Osteoblast (primary cell): ENCODE data around the gene MED16. TPM values are rescaled to one million over a fixed set of nuclear protein-coding genes. Genes with fewer than 3 reads are reported as not detected.
A peak's percentile ranks its signal among the peaks of the same experiment; 100 is the strongest.

Experiments
- DNase-seq: peaks from one replicate; pipeline ENCODE4 v3.0.0; 2011; ENCODE audit warnings: low spot score, mixed read lengths; ENCODE audit not compliant: insufficient read length; ENCODE audit errors: missing footprints
- H2AFZ ChIP-seq: 2 replicates; pipeline ENCODE4 v1.6.0; 2011; ENCODE audit warnings: mild to moderate bottlenecking, low read length
- H3K27ac ChIP-seq: 2 replicates; pipeline ENCODE4 v1.5.1; 2011; ENCODE audit warnings: mild to moderate bottlenecking, low read depth, low read length, moderate library complexity
- H3K27me3 ChIP-seq: 2 replicates; pipeline ENCODE4 v1.6.0; 2012; ENCODE audit warnings: mild to moderate bottlenecking, control low read depth, inconsistent platforms, low read length, moderate library complexity; ENCODE audit not compliant: insufficient read depth
- H3K36me3 ChIP-seq: 2 replicates; pipeline ENCODE4 v1.5.1; 2011; ENCODE audit warnings: mild to moderate bottlenecking, low read length, control low read depth, moderate library complexity; ENCODE audit not compliant: insufficient read depth
- H3K4me1 ChIP-seq: 2 replicates; pipeline ENCODE4 v1.5.1; 2011; ENCODE audit warnings: mild to moderate bottlenecking, low read length, control low read depth, moderate library complexity; ENCODE audit not compliant: insufficient read depth
- H3K4me2 ChIP-seq: 2 replicates; pipeline ENCODE4 v1.6.0; 2011; ENCODE audit warnings: mild to moderate bottlenecking, low read length; ENCODE audit not compliant: insufficient read depth
- H3K4me3 ChIP-seq: fragments of 200-600 bp; sonication (generic); 3 replicates; pipeline ENCODE4 v1.5.1; 2012; ENCODE audit warnings: mild to moderate bottlenecking, low read length, inconsistent platforms; ENCODE audit not compliant: insufficient read depth
- H3K79me2 ChIP-seq: 2 replicates; pipeline ENCODE4 v1.6.0; 2012; ENCODE audit warnings: mild to moderate bottlenecking, low read length, control low read depth, inconsistent platforms; ENCODE audit not compliant: insufficient read depth
- H3K9me3 ChIP-seq: 2 replicates; pipeline ENCODE4 v1.5.1; 2011; ENCODE audit warnings: low read depth, low read length, control low read depth
- H4K20me1 ChIP-seq: 2 replicates; pipeline ENCODE4 v1.6.0; 2012; ENCODE audit warnings: mild to moderate bottlenecking, low read length, control low read depth; ENCODE audit not compliant: insufficient read depth
- total RNA-seq: library from RNA; depleted of rRNA; stranded (reverse); fragments of >200 nt; gene quantifications from 2 replicates; pipeline ENCODE4 v1.2.3, GENCODE V29; 2012
- TF ChIP-seq, protein P1 (sequence below): IDR thresholded peaks from 2 replicates; pipeline ENCODE4 v1.5.1; 2011; ENCODE audit warnings: mild to moderate bottlenecking, low read depth, low read length, moderate library complexity; ENCODE audit errors: extremely low read depth

The MED16 gene
- total RNA-seq, 1 donor = 20.6 TPM

DNA sequence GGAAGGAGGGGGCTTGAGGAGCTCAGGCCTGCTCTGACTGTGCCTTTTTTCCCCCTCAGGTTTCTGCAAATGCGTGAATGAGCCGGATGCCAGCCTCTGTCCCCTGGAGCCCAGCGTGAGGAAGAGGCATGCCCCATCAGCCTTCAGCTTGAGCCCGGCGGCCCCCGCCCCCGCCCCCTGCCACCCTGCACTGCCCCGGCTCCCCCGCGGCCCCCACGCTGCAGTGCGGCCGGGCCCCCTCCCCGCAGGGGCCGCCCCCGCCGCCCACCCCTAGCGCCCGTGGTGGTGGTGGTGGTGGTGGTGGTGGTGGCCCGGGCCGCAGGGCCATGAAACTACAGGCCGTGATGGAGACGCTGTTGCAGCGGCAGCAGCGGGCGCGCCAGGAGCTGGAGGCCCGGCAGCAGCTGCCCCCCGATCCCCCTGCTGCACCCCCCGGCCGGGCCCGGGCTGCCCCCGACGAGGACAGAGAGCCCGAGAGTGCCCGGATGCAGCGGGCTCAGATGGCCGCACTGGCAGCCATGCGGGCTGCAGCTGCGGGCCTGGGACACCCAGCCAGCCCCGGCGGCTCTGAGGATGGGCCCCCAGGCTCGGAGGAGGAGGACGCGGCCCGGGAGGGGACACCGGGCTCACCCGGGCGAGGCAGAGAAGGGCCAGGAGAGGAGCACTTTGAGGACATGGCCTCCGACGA, 36.4 kb upstream of the MED16 start:
- DNase-seq = peak; percentile 89
- peaks cover 3% of the 10 kb centered on the region for H4K20me1 ChIP-seq

DNA sequence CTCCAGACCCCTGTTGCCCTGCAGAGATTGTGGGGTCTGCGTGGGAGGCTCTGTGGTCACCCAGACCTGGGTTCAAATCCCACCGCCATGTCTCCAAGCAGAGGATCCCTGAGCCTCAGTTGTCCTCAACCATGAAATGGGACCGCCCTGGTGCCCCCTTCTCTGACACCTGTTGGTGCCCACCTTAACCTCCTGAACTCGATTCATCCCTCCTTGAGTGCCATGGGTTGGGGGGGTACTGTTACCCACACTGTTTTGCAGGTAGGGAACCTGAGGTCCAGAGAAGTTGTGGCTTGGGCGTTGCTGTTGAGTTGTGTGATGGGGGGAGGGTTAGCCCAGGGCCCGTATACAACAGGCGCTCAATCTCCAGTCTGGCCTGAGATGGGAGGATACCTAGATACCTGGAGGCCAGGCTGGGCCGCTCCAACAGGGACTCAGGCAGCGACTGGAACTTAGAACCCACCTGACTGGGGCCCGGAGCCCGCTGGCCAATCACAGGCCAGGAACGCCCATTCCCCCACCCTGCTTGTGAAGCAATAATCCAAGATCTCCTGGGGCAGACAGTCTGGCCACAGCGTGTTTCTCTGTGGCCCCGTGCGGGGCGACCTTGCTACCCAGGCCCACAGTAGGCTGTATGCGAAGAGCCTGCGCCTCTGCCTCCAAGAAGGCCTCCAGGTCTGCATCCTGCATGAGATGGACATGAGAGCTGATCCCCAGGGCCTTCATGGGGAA, 35.6 kb upstream of the MED16 start:
- H3K4me3 ChIP-seq = no peak overlapping the region

More for the DNA sequence above, 36.4 kb upstream of the MED16 start:
- Histone ChIP-seq H3K9me3 (no peaks in the 10 kb centered on the region), H3K4me1 (peaks cover 23% of the 10 kb centered on the region), H3K27me3 (no peaks in the 10 kb centered on the region), H3K79me2 (peaks cover 34% of the 10 kb centered on the region), H2AFZ (no peak overlapping the region), H3K36me3 (no peaks in the 10 kb centered on the region), H3K4me2 (no peak overlapping the region), H3K4me3 (no peak overlapping the region), H3K27ac (no peak overlapping the region)
- TF ChIP-seq, protein P1, sequence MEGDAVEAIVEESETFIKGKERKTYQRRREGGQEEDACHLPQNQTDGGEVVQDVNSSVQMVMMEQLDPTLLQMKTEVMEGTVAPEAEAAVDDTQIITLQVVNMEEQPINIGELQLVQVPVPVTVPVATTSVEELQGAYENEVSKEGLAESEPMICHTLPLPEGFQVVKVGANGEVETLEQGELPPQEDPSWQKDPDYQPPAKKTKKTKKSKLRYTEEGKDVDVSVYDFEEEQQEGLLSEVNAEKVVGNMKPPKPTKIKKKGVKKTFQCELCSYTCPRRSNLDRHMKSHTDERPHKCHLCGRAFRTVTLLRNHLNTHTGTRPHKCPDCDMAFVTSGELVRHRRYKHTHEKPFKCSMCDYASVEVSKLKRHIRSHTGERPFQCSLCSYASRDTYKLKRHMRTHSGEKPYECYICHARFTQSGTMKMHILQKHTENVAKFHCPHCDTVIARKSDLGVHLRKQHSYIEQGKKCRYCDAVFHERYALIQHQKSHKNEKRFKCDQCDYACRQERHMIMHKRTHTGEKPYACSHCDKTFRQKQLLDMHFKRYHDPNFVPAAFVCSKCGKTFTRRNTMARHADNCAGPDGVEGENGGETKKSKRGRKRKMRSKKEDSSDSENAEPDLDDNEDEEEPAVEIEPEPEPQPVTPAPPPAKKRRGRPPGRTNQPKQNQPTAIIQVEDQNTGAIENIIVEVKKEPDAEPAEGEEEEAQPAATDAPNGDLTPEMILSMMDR = no peak

DNA sequence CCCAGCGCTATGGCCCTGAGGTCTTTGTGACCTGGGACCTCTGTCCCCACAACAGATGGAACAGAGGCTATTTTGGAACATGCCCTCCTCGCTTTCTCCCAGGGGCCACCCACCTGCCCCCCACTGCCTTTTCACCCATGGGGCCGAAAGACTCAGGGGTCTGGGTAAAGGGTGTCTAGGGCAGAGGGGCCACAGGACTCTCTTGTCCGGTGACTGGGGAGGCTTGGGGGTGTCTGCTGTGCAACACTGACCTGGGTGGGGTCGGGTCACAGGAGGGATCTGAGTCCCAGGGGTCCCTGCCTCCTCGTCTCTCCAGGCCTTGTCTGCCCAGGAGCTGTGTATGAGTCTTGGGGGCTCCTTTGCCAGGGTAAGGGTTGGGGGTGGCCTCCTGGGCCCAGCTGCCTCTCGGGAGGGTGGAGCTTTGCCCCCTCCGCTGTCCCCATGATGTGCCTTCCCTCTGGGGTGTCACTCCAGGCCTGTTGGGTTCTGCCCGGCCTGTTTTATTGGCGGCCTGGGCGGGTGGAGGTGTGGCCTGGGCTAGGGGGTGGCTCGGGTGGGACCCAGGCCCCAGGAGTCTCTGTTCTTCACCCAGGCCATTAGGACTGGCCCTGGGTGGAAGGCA, 34.9 kb upstream of the MED16 start:
- no peaks in the 10 kb centered on the region for H3K36me3 ChIP-seq
- H3K79me2 ChIP-seq = peaks cover 24% of the 10 kb centered on the region
- peaks cover 3% of the 10 kb centered on the region for H4K20me1 ChIP-seq
- DNase-seq = peak; percentile 92
- no peaks in the 10 kb centered on the region for H3K9me3 ChIP-seq
- H3K4me1 ChIP-seq = peaks cover 12% of the 10 kb centered on the region
- TF ChIP-seq, protein P1 = no peak
- no peaks in the 10 kb centered on the region for H3K27me3 ChIP-seq
- H3K27ac ChIP-seq = no peak overlapping the region
- no peak overlapping the region for H3K4me3 ChIP-seq
- no peak overlapping the region for H3K4me2 ChIP-seq
- H2AFZ ChIP-seq = no peak overlapping the region

More for the DNA sequence above, 35.6 kb upstream of the MED16 start:
- TF ChIP-seq, protein P1 = no peak
- Histone ChIP-seq H3K4me1 (peaks cover 18% of the 10 kb centered on the region), H2AFZ (no peak overlapping the region), H3K4me2 (no peak overlapping the region), H3K79me2 (peaks cover 28% of the 10 kb centered on the region), H3K36me3 (no peaks in the 10 kb centered on the region), H3K27ac (no peak overlapping the region), H3K9me3 (no peaks in the 10 kb centered on the region), H3K27me3 (no peaks in the 10 kb centered on the region), H4K20me1 (peaks cover 3% of the 10 kb centered on the region)
- DNase-seq = peak; percentile 95

DNA sequence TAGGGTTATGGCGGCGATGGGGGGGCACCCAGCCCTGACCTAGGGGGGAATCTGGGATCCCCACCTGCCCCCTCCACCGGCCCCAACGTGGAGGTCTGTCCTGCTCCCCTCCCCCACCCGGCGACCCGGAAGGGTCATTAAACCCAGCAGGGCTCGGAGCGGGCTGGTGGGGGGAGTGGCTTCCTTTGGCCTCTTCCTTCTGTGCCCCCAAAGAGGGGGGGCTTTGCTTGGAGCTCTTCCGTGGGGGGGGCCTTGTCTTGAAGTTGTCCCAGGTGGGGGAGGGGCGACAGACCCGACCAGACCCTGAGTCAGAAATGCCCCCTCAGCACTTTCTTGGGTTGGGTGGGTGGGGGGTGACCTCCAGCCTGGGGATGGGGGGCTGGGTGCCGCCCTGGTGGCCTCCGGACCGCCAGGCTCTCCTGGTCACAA, 34.4 kb upstream of the MED16 start:
- Histone ChIP-seq H2AFZ (no peak overlapping the region), H3K4me1 (peaks cover 7% of the 10 kb centered on the region), H4K20me1 (peaks cover 3% of the 10 kb centered on the region), H3K9me3 (no peaks in the 10 kb centered on the region), H3K79me2 (peaks cover 20% of the 10 kb centered on the region), H3K4me2 (peak overlapping the region; percentile 76), H3K27ac (no peak overlapping the region), H3K27me3 (no peaks in the 10 kb centered on the region), H3K4me3 (peak overlapping the region; percentile 87), H3K36me3 (no peaks in the 10 kb centered on the region)
- DNase-seq = peak; percentile 96
- TF ChIP-seq, protein P1 = no peak
